Transverse colon (tissue), 4 donors: Measurements from ENCODE around the gene MYOZ2.

Experiments used
- CTCF ChIP-seq, 5 experiments: fragments of 200-600 bp in 3 of 5; fragments of 450-650 bp in 2 of 5; sonication (generic) in 3 of 5; IDR thresholded peaks; 1 replicate in 2 of 5; 2 replicates in 3 of 5; pipeline ENCODE4 v1.5.1; 2016 to 2017; ENCODE audit warnings: antibody characterized with exemption in 5 of 5, inconsistent platforms in 3 of 5, mild to moderate bottlenecking in 2 of 5, moderate library complexity in 1 of 5
- POLR2A ChIP-seq: fragments of 450-650 bp; IDR thresholded peaks from one replicate; pipeline ENCODE4 v1.6.1; 2016; ENCODE audit warnings: antibody characterized with exemption, mild to moderate bottlenecking, moderate library complexity
- POLR2AphosphoS5 ChIP-seq, 3 donors: sonication (generic); formaldehyde crosslinking; IDR thresholded peaks; one replicate each; pipeline ENCODE4 v1.6.1; 2016; ENCODE audit warnings: antibody characterized with exemption in 3 of 3

DNA sequence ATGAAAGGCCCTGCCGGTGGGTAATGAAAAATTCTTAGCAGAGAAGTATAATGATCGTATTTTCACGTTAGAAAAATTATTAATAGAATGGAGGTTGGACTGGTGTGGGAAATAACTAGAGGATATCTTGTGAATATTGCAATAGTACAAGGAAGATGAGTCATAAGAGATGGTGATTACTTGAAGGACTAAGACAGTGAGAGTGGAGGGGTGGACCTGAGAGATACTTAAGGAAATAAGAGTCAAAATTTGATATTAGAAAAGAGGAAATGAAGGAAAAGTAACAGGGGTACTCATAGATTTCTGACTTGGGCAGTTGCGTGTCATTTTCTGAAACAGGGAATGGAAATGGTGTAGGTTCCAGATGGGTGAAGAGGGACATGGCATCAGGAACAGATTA is 75.1 kb downstream of the MYOZ2 start:
- no peak for TF ChIP-seq CTCF (IDR thresholded peaks at IDR 0.05)
- TF ChIP-seq POLR2A: no peak
- TF ChIP-seq POLR2AphosphoS5 (IDR thresholded peaks at IDR 0.05): no peak
